CD1c-positive myeloid dendritic cell (primary cell): ENCODE measurements around the gene PKNOX2.

ENCODE experiments used
- DNase-seq: peaks from one replicate; pipeline ENCODE4 v3.0.0-alpha.2; 2016; ENCODE audit errors: extremely low spot score

Gene PKNOX2

GRCh38 chr11:125313271-125314219 lies 149.0 kb downstream of the PKNOX2 start:
- no peak for DNase-seq

DNA sequence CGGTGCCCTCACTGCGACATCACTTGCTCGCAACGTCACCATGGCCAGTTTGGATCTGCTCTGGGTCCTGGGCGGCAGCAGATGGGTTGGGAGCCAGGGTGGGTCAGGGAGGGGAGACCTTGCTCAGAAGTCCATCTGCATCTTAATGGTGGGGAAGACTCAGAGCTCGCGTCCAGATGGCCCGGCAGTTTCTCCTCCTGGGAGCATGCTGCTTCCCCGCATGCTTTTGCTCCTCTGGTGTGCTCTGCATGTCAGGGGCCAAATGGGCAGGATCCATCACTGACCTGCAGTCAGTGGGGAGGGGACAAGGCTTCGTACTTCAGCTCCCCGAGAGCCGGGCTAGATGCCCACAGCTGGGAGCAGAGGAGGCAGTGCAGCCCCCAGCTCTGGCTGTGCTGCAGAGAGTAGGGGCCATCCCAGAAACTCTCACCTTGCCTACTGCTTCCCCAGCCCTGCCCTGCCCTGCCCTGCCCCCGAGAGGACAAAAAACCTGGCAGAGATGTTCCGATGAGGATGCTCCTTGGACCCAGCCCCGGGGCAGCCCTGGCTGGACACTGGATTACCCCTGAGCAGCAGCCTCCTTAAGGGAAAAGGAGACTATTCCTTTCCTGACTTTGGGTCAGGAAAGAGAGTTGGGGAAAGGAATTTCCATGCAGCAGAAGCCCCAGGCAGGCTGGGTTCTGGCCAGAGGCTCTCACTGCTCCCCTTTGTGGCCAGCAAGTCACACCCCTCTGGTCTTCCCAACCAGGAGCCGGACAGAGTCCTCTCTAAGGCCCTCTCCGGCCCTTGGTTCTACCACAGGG lies 149.9 kb downstream of the PKNOX2 start:
- DNase-seq = no peak

GRCh38 chr11:125315079-125315740 lies 150.7 kb downstream of the PKNOX2 start:
- DNase-seq = no peak

- DNase-seq = no peak
Measured at GRCh38 chr11:125317416-125317815, 152.9 kb downstream of the PKNOX2 start.

- no peak for DNase-seq
Measured at GRCh38 chr11:125319649-125320048, 155.1 kb downstream of the PKNOX2 start.

GRCh38 chr11:125320347-125321076 lies 156.0 kb downstream of the PKNOX2 start:
- DNase-seq = no peak

DNA sequence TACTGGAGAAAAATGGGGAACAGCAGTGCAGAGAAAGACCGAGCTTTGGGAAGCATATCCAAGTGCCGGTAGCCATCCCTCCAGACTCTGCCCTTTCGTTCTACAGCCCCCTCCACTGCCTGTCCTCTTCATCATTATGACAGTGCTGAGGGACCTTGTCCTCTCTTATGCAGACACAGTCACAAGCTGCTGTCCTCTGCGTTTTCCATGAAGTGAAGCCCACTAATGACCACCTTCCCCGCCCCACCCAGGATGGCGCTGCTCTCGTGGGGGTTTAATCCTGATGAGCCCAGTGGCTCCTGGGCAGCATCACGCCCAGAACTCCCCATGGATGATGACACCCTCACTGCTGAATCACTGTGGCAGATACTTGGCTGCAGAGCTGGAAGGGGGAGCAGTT lies 157.7 kb downstream of the PKNOX2 start:
- DNase-seq = no peak

DNA sequence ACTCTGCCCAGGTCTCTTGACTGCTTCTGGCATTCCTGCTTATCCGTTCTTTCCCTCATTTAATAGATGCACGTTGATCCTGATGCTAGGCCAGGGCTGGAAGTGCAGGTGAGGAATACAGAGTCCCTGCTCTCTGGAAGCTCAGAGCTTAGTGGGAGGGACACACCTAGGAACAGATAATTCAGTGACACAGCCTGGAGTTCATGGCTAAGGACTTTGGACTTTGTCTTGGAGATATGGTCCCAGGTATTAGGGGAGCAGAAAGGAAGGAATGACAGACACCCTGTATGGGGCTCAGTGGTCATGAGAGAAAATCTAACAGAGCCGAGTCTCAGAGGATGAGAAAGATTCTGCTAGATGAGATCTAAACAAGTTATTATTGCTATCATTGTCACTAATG lies 160.6 kb downstream of the PKNOX2 start:
- no peak for DNase-seq

- DNase-seq = no peak
Measured at GRCh38 chr11:125326126-125326525, 161.6 kb downstream of the PKNOX2 start.

DNA sequence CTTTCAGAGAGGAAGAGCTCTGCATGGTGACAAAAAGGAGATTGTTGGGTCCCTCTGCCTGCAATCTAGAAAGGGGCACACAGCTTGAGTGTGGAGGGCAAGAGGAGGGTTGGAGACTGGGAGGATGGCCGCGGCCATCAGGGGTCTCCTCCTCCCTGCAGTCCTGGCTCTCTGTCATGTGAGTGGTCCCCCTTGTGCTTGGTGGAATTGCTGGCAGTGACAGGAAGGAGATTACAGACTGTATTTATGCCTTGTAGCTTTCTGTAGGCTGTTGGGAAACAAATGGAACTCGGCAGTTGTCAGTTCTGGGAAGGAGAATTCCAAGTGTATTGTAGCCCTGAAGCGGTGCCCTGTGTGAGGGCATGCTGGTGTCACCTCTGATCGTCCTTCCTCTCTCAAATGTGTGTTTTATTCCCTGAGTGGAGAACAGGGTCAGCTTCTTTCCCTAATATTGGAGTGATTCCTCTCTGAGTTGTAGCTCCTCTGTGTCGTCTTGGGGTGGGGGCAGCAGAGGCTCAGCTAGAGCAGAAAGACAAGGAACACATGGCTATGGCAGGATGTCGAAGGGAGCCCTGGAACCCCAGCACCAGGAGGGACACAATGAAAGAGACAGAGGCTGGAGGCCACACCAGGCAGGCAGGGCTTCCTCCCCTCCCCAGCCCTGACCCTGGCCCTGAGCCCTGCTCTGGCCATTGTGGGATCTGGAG lies 163.1 kb downstream of the PKNOX2 start:
- DNase-seq = no peak

DNA sequence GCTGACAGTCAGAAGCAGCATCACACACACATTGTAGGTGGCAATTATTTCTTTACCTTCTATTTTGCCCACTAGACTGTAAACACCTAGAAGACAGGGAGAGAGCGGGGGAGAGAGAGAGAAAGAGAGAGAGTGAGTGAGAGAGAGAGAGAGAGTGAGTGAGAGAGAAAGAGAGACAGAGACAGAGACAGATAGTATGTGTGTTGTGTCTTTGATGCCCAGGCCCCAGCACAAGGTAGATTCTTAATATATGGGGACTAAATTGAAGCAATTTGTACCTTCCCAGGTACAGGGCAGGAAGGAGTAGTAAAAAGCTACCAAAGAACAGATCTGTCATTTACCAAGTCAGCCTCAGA lies 163.7 kb downstream of the PKNOX2 start:
- DNase-seq = no peak

- DNase-seq = no peak
Measured at GRCh38 chr11:125329786-125330185, 165.2 kb downstream of the PKNOX2 start.

- DNase-seq = no peak
Measured at GRCh38 chr11:125330462-125331325, 166.1 kb downstream of the PKNOX2 start.

DNA sequence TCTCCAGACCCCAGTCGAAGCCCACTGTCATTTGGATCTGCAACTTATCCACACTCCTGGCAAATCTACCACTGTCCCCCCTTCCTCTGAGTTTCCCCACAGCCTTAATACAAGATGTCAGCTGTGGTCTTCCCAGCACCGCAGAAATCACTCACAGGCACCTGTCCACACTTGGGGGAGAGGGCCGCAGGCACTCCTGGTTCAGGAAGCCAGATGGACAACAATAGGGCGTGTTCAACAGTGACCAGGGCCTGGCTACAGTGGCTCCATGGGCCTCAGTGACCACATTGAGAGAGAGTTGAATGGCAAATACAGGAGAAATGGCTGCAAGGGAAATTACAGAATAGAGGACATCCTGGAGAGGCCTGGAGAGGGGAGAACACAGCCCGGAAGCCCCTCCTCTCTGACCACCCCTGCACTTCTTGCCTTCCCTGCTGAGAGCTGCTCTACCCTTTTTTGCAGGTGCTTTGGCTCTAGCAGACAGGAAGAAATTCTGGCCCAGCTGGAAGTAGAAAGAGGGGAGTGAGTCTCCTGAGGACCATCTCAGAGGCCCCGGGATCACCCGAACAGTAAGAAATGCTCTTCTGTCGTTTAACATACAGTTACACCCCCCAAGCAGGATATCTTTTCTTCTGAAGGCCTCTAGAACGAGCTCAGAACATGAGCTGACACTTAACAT lies 166.9 kb downstream of the PKNOX2 start:
- no peak for DNase-seq

- no peak for DNase-seq
Measured at GRCh38 chr11:125332821-125333220, 168.3 kb downstream of the PKNOX2 start.

GRCh38 chr11:125333354-125334073 lies 169.0 kb downstream of the PKNOX2 start:
- DNase-seq = no peak

DNA sequence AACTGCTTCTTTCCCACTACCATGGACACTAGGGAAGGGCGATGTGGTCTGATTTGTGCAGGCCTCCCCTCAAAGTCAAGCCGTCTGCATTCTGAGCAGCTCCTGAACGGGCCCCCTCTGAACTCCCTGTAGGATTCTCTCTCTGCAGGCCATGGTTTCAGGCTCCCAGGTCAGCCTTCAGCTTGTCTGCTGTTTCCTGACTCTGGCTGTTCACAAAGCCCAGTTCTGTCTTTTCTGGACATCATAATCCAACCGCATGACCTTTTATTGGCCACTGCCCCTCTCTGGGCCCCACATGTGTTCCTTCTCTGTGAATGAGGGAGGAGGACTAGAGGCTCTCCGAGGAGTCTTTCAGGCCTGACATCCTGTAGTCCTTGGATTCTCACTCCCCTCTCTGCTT lies 170.6 kb downstream of the PKNOX2 start:
- DNase-seq = no peak
